Transverse colon (tissue), 4 donors: ENCODE results near the gene RAB5IF. TPM values are rescaled to one million over a fixed set of nuclear protein-coding genes. Genes with fewer than 3 reads are reported as not detected.

Experiments
- DNase-seq: peaks from one replicate; pipeline ENCODE4 v3.0.0-alpha.2; 2019
- H3K27ac ChIP-seq, 4 donors: fragments of 200-600 bp; sonication (generic); 2 replicates each; pipeline ENCODE4 v1.5.1; 2016 to 2018; ENCODE audit warnings: inconsistent platforms in 4 of 4
- H3K27me3 ChIP-seq: fragments of 200-600 bp; sonication (generic); 2 replicates; pipeline ENCODE4 v1.5.1; 2017; ENCODE audit warnings: inconsistent platforms
- H3K36me3 ChIP-seq, 4 donors: fragments of 200-600 bp; sonication (generic); 2 replicates each; pipeline ENCODE4 v1.5.1; 2017 to 2019; ENCODE audit warnings: inconsistent platforms in 4 of 4
- H3K4me1 ChIP-seq, 4 donors: fragments of 200-600 bp; sonication (generic); 2 replicates each; pipeline ENCODE4 v1.5.1; 2017 to 2020; ENCODE audit warnings: inconsistent platforms in 4 of 4
- H3K4me3 ChIP-seq, 4 donors: fragments of 200-600 bp; sonication (generic); 1 replicate in 1 of 4; 2 replicates in 3 of 4; pipeline versions ENCODE4 v1.5.1 to v1.6.1; 2017 to 2019; ENCODE audit warnings: inconsistent platforms in 4 of 4
- H3K9me3 ChIP-seq, 2 donors: fragments of 200-600 bp; sonication (generic); 2 replicates each; pipeline ENCODE4 v1.5.1; 2017 to 2019; ENCODE audit warnings: inconsistent platforms in 2 of 2
- CTCF ChIP-seq, 5 experiments: fragments of 200-600 bp in 3 of 5; fragments of 450-650 bp in 2 of 5; sonication (generic) in 3 of 5; IDR thresholded peaks; 1 replicate in 2 of 5; 2 replicates in 3 of 5; pipeline ENCODE4 v1.5.1; 2016 to 2017; ENCODE audit warnings: antibody characterized with exemption in 5 of 5, inconsistent platforms in 3 of 5, mild to moderate bottlenecking in 2 of 5, moderate library complexity in 1 of 5
- EP300 ChIP-seq: sonication (generic); formaldehyde crosslinking; IDR thresholded peaks from one replicate; pipeline ENCODE4 v1.6.1; 2017; ENCODE audit warnings: antibody characterized with exemption, low read depth
- POLR2A ChIP-seq: fragments of 450-650 bp; IDR thresholded peaks from one replicate; pipeline ENCODE4 v1.6.1; 2016; ENCODE audit warnings: antibody characterized with exemption, mild to moderate bottlenecking, moderate library complexity
- POLR2AphosphoS5 ChIP-seq, 3 donors: sonication (generic); formaldehyde crosslinking; IDR thresholded peaks; one replicate each; pipeline ENCODE4 v1.6.1; 2016; ENCODE audit warnings: antibody characterized with exemption in 3 of 3
- WGBS, 2 donors: methylation state at CpG; one replicate each; pipeline ENCODE4 v1.1.5; 2018; ENCODE audit warnings: low coverage in 1 of 2; 5-methylcytosine and 5-hydroxymethylcytosine counted together
- in situ Hi-C, 4 donors: fragments of 200-750 bp; cut with MboI; loops; one replicate each; pipeline versions ENCODE4 v1.15.0 to v1.15.1; 2017; ENCODE audit warnings: low sequenced_read_pairs in 3 of 4, low pct_ligation_motif_present in 1 of 4, low pct_unique_long_range_greater_than_20kb in 1 of 4
- intact Hi-C: fragments of 100-400 bp; cut with DNase I; formaldehyde crosslinking; loops from one replicate; pipeline ENCODE4 v1.15.1; 2023; ENCODE audit warnings: low total_unique reads
- total RNA-seq, 4 donors: library from RNA; depleted of rRNA; stranded (reverse); fragments of >200 nt; gene quantifications; one replicate each; pipeline ENCODE4 v1.1.0, GENCODE V29; 2016

RAB5IF gene
- total RNA-seq, 4 donors from 2014 or later: 42.2 to 136 (median 102) TPM

GRCh38 chr20:36573103-36573797, 32.3 kb upstream of the RAB5IF start, which contains the start of gene TGIF2:
TGIF2 (plus strand) TSS chr20:36573597; CDS start chr20:36578775, 5,178 bp downstream.
- DNase-seq: peak; percentile 87
- no peaks in the 10 kb centered on the region for H3K36me3 ChIP-seq
- intact Hi-C loops: no loop called here
- whole genome bisulfite sequencing, 2 donors: 12% methylated on average over 39 of the region's 80 CpGs; no CpG with 5 or more reads in 1 of the 2 donors
- H3K27ac ChIP-seq: peak within 1 kb of the TSS; percentile 89 to 97 (median 92)
- H3K4me1 ChIP-seq: peaks cover 11 to 31% (median 26%) of the 10 kb centered on the region in 4 donors
- no peak for TF ChIP-seq EP300
- peak; percentile 35 for TF ChIP-seq POLR2A
- TF ChIP-seq POLR2AphosphoS5 (IDR thresholded peaks at IDR 0.05): peak in 1 of 3 donors; percentile 27
- no peak for TF ChIP-seq CTCF (IDR thresholded peaks at IDR 0.05)
- H3K27me3 ChIP-seq: no peaks in the 10 kb centered on the region
- H3K9me3 ChIP-seq: no peaks in the 10 kb centered on the region
- H3K4me3 ChIP-seq: peak within 1 kb of the TSS; percentile 59 to 81 (median 76)
- in situ Hi-C loops: loop anchor here in 1 of 4 donors (25.0 kb wide), 1 partner anchor 189 kb away; the partner anchor contains the start of gene DSN1

GRCh38 chr20:36573798-36574365, 31.7 kb upstream of the RAB5IF start:
- DNase-seq: peak; percentile 54
- in situ Hi-C loops: loop anchor here in 1 of 4 donors (25.0 kb wide), 1 partner anchor 188 kb away; the partner anchor contains the start of gene DSN1
- intact Hi-C loops: no loop called here

GRCh38 chr20:36574366-36575135, 31.0 kb upstream of the RAB5IF start:
- H3K4me1 ChIP-seq: peaks cover 11 to 31% (median 26%) of the 10 kb centered on the region in 4 donors
- peak overlapping the region; percentile 89 to 97 (median 92) for H3K27ac ChIP-seq
- peaks cover 0 to 3% (median 0%) of the 10 kb centered on the region in 4 donors for H3K36me3 ChIP-seq
- H3K27me3 ChIP-seq: no peaks in the 10 kb centered on the region
- TF ChIP-seq POLR2AphosphoS5 (IDR thresholded peaks at IDR 0.05) (peak in 2 of 3 donors; percentile 7 to 41), EP300 (no peak), POLR2A (peak; percentile 17), CTCF (IDR thresholded peaks at IDR 0.05) (peak in 1 of 5 experiments; percentile 8)
- DNase-seq: peak; percentile 68
- in situ Hi-C loops: loop anchor here in 1 of 4 donors (25.0 kb wide), 1 partner anchor 188 kb away; the partner anchor contains the start of gene DSN1
- H3K4me3 ChIP-seq: peak overlapping the region; percentile 59 to 81 (median 76)
- no peaks in the 10 kb centered on the region for H3K9me3 ChIP-seq
- intact Hi-C loops: no loop called here
- WGBS, 2 donors: 1% methylated on average over 39 of the region's 69 CpGs; no CpG with 5 or more reads in 1 of the 2 donors

More at GRCh38 chr20:36573798-36574365, 31.7 kb upstream of the RAB5IF start:
- peaks cover 11 to 31% (median 26%) of the 10 kb centered on the region in 4 donors for H3K4me1 ChIP-seq
- no peaks in the 10 kb centered on the region for H3K36me3 ChIP-seq
- no peak for TF ChIP-seq POLR2AphosphoS5 (IDR thresholded peaks at IDR 0.05)
- no peak for TF ChIP-seq EP300
- peak in 1 of 5 experiments; percentile 17 for TF ChIP-seq CTCF (IDR thresholded peaks at IDR 0.05)
- TF ChIP-seq POLR2A: no peak
- peak overlapping the region; percentile 89 to 97 (median 92) for H3K27ac ChIP-seq
- no peaks in the 10 kb centered on the region for H3K27me3 ChIP-seq
- H3K4me3 ChIP-seq: peak overlapping the region; percentile 59 to 81 (median 76)
- H3K9me3 ChIP-seq: no peaks in the 10 kb centered on the region
- WGBS, 2 donors: 1% methylated on average over 37 of the region's 53 CpGs; no CpG with 5 or more reads in 1 of the 2 donors
